PC-3 (cell line): ENCODE results near the gene ENOX2.

Experiments
- CTCF ChIP-seq: fragments of 300-600 bp; sonication (generic); conservative IDR thresholded peaks from 2 replicates; pipeline ENCODE4 v1.5.1; 2017; ENCODE audit warnings: antibody characterized with exemption, low read depth, mild to moderate bottlenecking, low read length
- EZH2 ChIP-seq: fragments of 300-600 bp; sonication (generic); IDR thresholded peaks from one replicate; pipeline ENCODE4 v1.6.1; 2017; ENCODE audit warnings: antibody characterized with exemption, mild to moderate bottlenecking, low read length; ENCODE audit not compliant: unreplicated experiment
- EZH2phosphoT487 ChIP-seq: fragments of 300-600 bp; sonication (generic); IDR thresholded peaks from 2 replicates; pipeline ENCODE4 v1.6.1; 2018; ENCODE audit warnings: mild to moderate bottlenecking, antibody characterized with exemption, low read length, borderline replicate concordance

- TF ChIP-seq CTCF (no peak), EZH2phosphoT487 (no peak), EZH2 (no peak)
These were observed 287.1 kb downstream of the ENOX2 start for GRCh38 chrX:130615941-130616340.
